Activated naive CD8-positive, alpha-beta T cell treated with anti-CD3 and anti-CD28 coated beads, Interleukin-2, amount 50 U/mL, for 16 hours (primary cell): ENCODE results near the gene WAS.
"Not testable (repeated sequence)": the region's sequence is repeated elsewhere in the genome, so short reads cannot be mapped to it uniquely, and the experiment has no call there.

ENCODE experiments used
- DNase-seq: peaks from one replicate; pipeline ENCODE4 v3.0.0-alpha.2; 2020; ENCODE audit warnings: low read depth, low spot score

Gene WAS

DNA sequence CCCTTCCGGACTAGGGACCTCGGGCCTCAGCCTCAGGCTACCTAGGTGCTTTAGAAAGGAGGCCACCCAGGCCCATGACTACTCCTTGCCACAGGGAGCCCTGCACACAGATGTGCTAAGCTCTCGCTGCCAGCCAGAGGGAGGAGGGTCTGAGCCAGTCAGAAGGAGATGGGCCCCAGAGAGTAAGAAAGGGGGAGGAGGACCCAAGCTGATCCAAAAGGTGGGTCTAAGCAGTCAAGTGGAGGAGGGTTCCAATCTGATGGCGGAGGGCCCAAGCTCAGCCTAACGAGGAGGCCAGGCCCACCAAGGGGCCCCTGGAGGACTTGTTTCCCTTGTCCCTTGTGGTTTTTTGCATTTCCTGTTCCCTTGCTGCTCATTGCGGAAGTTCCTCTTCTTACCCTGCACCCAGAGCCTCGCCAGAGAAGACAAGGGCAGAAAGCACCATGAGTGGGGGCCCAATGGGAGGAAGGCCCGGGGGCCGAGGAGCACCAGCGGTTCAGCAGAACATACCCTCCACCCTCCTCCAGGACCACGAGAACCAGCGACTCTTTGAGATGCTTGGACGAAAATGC, at the start of gene WAS:
Gene WAS, plus strand, starts transcription at position 389 of the 572 bp plus-strand sequence. Its CDS starts 55 bp downstream, at position 444.
- no peak for DNase-seq

DNA sequence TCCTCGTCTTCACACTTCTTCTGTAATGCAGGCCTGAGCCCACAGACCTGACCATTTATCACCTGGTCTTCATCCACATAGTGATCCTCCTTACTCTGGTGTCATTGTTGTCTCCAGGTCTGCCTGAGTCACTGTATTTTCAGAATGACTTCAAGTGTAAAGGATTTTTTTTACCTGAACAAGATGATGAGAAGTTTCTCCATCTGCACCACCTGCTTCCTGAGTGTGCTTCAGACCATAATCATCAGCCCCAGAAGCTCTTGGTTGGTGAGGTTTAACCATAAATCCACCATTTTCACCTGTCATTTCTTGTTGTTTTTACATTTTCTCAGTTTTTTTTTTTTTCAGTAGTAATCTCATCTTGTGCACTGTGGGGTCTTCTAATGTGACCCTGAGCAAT, 47.3 kb upstream of the WAS start:
- DNase-seq = no peak

DNA sequence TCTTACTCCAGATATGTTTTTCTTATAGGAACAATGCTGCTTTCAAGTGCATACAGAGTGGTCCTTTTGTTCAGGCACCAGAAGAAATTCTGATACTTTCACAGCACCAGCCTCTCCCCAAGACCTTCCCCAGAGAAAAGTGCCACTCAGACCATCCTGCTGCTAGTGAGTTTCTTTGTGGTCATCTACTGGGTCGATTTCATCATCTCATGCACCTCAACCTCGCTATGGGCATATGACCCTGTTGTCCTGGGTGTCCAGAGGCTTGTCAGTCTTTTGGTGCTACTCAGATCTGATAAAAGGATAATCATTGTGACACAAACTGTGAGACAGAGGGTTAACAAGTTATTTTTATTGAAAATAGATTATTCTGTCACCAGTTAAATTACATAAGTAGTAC, 46.8 kb upstream of the WAS start:
- no peak for DNase-seq

DNA sequence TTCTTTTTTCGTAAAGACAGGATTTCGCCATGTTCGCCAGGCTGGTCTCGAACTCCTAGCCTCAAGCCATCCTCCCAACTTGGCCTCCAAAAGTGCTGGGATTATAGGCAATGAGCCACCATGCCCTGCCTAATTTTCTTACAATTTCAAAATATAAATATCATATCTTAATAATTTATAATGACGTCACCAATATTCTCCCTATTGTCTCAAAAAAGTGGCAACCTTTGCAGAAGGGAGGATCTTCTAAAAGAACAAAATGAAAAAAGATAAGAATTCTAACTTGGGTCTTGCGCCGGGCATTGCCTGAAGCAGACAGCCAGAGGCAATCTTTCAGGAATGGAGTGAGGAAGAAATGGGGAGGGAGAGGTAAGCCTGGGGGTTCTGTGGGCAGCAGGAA, 37.9 kb upstream of the WAS start:
- DNase-seq = no peak

DNA sequence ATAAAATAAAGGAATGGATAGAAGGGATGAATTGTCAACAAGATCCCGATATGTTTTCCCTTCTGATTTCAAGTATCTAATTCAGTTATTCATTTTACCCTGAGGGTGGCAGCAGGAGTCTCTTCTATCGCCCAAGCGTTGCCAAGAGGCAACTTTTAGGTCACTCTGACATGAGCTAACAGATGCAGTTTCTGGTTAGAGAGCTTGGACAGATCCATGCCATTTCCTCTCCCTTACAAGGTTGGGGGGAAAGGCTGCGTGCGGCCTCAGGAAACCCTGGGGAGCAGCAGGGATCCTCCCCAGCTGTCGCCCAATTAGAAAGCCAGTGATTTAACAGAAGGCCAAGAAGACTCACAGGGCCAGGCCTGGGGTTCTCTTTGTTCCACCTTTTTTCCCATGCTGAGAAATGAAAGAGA, 35.3 kb upstream of the WAS start:
- no peak for DNase-seq

DNA sequence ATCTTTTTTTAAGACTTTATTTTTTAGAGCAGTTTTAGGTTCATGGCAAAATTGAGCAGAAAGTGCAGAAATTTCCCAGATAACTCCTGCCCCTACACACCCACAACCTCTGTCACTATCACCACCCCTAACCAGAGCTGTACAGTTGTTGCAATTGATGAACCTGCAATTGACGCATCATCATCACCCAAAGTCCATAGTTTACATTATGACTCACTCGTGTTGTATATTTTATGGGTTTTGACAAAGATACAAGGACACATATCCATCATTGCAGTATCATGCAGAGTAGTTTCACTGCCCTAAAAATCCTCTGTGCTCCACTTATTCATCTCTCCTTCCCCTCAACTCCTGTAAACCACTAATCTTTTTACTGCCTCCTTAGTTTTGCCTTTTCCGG, 34.5 kb upstream of the WAS start:
- no peak for DNase-seq

DNA sequence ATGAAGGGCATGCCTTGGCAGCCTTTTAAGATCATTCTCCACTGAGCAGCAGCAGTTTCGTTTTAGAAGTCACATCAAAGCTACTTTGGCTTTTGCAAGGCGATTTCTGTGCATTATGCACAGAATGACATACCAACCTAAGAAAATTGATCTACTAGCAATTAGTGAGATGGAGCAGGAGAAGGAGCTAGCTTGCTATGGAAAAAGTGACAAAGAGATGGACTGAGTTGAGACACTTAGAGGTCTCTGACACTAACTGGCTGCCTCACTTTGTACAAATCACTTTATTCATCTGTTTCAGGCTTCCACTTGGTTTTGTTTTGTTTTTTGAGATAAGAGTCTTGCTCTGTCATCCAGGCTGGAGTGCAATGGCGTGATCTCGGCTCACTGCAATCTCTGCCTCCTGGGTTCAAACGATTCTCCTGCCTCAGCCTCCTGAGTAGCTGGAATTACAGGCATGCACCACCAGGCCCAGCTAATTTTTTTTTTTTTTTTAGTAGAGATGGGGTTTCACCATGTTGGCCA, 31.5 kb upstream of the WAS start:
- DNase-seq = not testable (repeated sequence)

DNA sequence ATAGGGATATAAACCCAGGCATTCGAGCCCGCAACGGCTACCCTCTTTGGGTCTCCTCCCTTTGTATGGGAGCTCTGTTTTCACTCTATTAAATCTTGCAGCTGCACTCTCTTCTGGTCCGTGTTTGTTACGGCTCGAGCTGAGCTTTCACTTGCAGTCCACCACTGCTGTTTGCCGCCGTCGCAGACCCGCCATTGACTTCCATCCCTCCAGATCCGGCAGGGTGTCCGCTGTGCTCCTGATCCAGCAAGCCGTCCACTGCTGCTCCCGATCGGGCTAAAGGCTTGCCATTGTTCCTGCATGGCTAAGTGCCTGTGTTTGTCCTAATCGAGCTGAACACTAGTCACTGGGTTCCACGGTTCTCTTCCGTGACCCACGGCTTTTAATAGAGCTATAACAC, 28.9 kb upstream of the WAS start:
- not testable (repeated sequence) for DNase-seq

DNA sequence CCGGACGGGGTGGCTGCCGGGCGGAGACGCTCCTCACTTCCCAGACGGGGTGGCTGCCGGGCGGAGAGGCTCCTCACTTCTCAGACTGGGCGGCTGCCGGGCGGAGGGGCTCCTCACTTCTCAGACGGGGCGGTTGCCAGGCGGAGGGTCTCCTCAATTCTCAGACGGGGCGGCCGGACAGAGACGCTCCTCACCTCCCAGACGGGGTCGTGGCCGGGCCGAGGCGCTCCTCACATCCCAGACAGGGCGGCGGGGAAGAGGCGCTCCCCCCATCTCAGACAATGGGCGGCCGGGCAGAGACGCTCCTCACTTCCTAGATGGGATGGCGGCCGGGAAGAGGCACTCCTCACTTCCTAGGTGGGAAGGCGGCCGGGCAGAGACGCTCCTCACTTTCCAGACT, 23.9 kb upstream of the WAS start:
- DNase-seq = not testable (repeated sequence)

DNA sequence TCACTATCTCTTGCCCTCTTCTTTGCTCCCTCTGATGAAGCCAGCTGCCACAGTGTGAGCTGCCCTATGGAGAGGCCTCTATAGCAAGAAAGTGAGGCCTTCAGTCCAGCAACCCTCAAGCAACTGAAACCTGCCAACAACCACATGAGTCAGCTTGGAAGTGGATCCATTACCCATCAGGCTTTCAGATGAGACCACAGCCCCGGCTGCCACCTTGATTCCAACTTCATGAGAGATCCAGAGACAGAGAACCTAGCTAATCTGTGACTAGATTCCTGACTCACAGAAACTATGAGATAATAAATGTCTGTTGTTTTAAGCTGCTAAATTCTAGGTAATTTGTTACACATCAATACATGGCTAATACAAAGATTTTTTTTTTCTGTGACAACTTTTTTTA, 20.4 kb upstream of the WAS start:
- no peak for DNase-seq

DNA sequence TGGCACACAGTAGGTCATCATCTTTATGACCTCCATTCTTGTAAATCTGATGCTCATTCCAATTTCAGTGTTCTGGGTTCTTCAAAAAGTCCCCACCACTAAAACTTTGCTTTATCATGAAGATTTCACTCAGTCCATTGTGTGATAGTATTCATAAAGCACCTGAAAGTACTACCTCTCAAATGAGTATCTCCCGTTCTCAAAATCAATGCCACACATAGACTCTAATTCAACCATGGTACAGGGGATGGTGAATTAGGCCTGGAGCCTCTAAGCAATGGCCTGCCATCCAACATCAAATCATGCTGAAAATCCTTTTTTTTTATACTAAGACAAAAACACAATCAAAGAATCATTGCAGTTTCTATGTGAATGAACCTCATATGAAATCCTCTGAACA, 19.4 kb upstream of the WAS start:
- no peak for DNase-seq

DNA sequence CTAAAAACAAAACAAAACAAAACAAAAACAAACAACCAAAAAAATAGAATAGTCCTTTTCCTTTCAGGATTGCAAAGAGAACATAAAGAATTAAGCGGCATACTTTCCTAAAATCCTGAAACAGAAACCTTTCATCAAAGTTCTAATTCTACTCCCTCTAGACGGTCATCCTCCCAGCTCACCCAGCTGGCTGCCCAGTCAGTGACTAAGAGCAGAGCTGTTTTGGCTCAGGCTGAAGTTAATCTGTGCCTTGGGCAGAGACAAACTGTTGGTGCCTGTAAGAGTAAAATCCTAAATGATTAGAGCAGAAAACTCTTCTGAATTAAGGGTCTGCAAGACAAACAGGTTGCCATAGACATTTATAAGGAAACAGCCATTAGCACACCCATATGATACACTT, 17.6 kb upstream of the WAS start:
- DNase-seq = no peak

DNA sequence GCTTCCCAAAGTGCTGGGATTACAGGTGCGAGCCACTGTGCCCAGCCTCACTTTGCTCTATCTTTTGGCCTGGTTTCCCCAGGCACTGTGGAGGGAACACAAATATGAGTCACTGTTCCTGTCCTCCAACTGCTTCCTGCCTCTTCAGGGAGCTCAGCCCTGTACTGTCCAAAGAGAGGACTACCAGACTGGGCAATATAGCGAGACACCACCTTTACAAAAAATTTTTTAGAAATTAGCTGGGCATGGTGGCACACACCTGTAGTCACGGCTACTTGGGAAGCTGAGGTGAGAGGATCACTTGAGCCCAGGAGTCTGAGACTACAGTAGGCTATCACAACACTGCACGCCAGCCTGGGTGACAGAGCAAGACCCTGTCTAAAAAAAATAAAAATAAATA, 16.9 kb upstream of the WAS start:
- DNase-seq = no peak

DNA sequence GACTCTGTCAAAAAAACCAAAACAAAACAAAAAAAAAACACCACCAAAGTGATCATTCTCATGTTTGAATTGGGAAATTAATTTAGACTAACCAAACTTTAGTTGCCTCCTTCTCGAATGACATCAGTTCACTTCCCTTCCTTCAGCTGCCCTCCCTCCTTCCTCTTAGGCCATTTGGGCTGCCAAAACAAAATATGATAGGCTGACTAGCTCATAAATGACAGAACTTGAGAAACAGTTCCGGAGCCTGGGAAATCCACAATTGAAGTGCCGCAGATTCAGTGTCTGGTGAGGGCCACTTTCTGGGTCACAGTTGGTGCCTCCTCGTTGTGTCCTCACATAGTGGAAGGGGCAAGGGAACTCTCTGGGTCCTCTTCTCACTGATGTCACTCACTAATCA, 16.1 kb upstream of the WAS start:
- no peak for DNase-seq

DNA sequence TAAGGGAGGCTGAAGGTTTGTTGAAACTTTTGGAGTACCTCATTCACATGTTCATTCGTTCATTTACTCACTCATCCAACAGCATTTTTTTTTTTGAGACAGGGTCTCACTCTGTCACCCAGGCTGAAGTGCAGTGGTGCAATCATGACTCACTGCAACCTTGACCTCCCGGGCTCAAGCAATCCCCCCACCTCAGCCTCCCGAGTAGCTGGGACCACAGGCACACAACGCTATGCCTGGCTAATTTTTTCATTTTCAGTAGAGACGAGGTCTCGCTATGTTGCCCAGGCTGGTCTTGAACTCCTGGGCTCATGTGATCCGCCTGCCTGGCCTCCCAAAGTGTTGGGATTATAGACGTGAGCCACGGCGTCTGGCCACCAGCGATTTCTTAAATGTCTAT, 15.4 kb upstream of the WAS start:
- not testable (repeated sequence) for DNase-seq

DNA sequence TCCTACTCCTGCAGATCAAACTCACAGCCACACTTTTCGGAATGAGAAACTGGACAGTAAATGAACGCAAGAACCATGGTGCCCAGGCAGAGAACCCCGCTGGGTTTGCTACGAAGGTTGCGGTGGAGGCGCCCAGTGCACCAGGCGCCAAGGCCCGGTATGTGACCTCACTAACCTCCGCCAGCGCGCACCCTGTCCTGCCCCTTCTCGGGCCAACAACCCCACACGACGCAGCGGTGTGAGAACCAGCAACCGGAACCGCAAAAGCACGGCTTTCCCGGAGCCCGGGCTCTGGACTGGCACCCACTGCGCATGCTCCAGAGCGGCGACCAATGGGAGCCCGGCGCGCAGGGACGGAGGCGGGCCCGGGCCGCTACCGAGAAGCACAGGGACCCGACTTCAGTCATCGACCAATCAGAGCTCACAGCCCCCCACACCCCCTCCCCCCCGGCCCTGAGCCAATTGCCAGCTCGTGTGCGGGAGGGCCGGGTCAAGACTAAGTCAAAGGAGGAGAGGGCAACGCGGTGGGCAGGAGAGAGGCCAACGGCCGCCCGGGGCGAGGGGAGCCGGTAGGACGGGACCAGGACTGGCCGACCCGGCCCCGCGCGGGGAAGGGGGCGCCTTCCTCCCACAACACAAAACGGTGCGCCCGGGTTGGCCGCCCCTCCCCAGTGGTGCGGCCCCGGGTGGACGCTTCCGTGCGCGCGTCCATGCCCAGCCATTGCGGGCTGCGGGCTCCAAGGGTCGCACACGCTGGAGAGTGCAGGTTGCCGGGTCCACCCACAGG, 7.3 kb upstream of the WAS start:
- peak; percentile 70 for DNase-seq

DNA sequence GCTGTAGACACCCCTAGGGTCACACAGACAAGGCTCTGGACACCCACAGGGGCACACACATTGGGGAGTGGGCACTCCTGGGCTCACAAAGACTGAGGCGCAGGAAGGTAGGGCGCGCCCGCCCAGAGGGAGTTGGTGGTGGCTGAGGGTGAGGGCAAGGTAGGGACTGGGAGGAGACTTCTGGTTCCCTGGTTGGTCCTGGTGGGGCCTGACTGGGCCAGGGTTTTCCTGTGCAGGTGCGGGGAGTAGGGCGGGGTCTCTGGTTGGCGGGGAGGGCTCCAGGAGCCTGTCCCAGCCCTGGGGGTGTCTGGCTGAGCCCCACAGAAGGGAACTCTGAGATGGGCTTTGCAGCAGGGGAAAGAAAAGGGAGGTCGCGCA, 6.7 kb upstream of the WAS start:
- no peak for DNase-seq

DNA sequence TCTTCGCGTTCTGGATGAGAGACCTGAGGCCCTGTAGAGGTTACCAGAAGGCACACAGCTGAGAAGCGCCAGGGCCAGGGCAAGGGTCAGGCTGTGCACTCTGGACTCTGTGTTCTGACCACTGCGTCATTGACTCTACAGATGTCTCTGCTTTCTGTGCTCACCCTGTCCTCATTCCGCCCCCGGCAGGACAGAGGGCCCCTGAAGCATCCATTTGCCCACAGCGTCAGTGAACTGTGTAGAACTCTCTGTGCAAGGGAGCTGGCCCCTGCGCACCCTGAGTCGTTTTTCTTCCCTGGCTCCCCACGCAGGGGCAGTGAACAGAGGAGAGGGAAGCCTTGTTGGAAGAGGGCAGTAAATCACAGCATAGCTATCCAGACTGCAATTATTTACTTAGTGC, 6.1 kb upstream of the WAS start:
- no peak for DNase-seq

DNA sequence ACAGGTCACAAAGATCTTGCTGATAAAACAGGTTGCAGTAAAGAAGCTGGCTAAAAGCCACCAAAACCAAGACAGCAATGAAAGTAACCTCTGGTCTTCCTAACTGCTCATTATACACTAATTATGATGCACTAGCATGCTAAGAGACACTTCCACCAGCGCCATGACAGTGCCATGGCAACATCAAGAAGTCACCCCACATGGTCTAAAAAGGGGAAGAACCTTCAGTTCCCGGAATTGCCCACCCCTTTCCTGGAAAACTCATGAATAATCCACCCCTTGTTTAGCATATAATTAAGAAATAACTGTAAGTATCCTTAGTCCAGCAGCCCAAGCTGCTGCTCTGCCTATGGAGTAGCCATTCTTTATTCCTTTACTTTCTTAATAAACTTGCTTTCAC, 3.1 kb upstream of the WAS start:
- not testable (repeated sequence) for DNase-seq

DNA sequence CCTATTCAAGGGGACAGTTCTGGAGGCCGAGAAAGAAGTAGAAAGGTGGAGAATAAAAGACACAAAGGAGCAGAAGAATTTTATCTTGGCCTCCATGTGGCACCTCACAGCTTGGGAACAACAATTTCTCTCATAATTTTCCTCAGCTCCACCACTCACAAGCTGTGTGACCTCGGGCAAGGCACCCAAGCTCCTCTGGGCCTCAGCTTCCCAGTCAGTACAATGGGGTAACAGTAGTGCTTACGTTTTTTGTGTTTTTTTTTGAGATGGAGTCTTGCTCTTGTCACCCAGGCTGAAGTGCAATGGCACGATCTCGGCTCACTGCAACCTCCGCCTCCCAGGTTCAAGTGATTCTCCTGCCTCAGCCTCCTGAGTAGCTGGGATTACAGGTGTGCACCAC, 2.7 kb upstream of the WAS start:
- not testable (repeated sequence) for DNase-seq

DNA sequence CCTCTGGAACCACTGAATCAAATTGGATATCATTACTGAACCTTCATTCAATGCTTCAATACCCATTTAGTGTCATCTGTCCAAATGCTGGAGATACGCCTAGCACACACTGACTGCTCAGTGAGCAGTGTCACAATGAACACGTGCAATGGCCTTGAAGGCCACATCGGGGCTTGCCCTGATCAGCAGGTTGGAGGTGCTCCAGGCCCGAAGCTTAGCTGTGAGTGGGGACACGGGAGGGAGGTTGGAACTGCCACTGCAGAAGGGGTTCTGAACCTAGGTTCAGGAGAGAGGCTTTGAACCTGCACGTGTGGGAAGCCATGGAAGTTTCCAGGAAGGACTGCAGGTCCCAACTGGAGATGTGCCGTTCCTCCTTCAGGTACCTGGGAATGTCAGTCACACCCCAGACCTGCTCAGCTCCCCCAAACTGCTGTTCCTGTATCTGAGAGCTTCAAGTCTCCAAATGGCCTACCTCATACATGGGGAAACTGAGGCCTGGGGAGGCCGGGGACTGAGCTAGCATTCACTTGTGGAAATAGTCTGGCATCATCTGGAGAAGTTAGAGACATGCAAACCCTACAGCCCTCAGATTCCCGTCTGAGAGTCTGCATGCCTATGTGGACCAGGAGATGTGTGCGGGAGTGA, 1.9 kb upstream of the WAS start:
- no peak for DNase-seq

DNA sequence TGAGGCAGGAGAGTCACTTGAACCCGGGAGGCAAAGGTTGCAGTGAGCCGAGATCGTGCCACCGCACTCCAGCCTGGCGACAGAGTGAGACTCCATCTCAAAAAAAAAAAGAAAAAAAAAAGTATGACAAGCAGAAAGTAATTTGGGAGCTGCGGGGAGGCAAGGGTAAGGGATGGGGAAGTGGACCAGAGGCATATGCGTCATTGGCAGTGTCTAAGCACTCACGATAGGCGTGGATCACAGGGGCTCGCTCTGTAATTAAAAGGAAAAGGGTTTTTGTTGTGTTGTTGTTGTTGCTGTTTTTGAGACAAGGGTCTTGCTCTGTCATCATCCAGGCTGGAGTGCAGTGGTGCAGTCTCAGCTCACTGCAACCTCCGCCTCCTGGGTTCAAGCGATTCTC, 804 bp upstream of the WAS start:
- DNase-seq = not testable (repeated sequence)

DNA sequence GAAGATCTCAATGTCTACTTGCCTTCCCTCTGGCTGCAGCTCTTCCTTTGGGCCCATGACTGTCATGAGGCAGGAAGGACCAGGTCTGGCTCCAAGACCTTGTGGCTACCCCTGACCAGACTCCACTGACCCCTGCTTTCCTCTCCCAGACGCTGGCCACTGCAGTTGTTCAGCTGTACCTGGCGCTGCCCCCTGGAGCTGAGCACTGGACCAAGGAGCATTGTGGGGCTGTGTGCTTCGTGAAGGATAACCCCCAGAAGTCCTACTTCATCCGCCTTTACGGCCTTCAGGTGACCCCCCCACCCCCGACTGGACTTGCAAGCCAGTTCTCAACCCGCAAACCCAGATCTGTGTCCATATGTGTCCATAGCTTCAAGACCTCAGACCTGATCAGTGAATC, 535 bp downstream of the WAS start:
- no peak for DNase-seq
